Neural progenitor cell (in vitro differentiated cells): ENCODE results near the gene OVCA2. TPM values are rescaled to one million over a fixed set of nuclear protein-coding genes. Genes with fewer than 3 reads are reported as not detected.
A peak's percentile ranks its signal among the peaks of the same experiment; 100 is the strongest.

Experiments used
- DNase-seq: peaks from one replicate; pipeline ENCODE4 v3.0.0-alpha.2; 2016; ENCODE audit warnings: low spot score
- H2AFZ ChIP-seq: fragments of 200-600 bp; sonication (generic); replicated peaks from 2 replicates; pipeline ENCODE4 v1.6.1; 2016; ENCODE audit warnings: antibody characterized with exemption
- H3F3A ChIP-seq: fragments of 200-600 bp; sonication (generic); 2 replicates; pipeline ENCODE4 v1.6.1; 2016; ENCODE audit warnings: antibody characterized with exemption, low read depth
- H3K27ac ChIP-seq: fragments of 200-600 bp; sonication (generic); 2 replicates; pipeline ENCODE4 v1.5.1; 2016; ENCODE audit warnings: mild to moderate bottlenecking
- H3K27me3 ChIP-seq: fragments of 200-600 bp; sonication (generic); 2 replicates; pipeline ENCODE4 v1.6.1; 2016; ENCODE audit warnings: mild to moderate bottlenecking, moderate library complexity
- H3K36me3 ChIP-seq: fragments of 200-600 bp; sonication (generic); 2 replicates; pipeline ENCODE4 v1.5.1; 2016
- H3K4me1 ChIP-seq: fragments of 200-600 bp; sonication (generic); 2 replicates; pipeline ENCODE4 v1.6.1; 2016; ENCODE audit warnings: mixed run types
- H3K4me2 ChIP-seq: fragments of 200-600 bp; sonication (generic); 2 replicates; pipeline ENCODE4 v1.6.1; 2016
- H3K4me3 ChIP-seq: fragments of 200-600 bp; sonication (generic); 2 replicates; pipeline ENCODE4 v1.5.1; 2016
- H3K79me2 ChIP-seq: fragments of 200-600 bp; sonication (generic); 2 replicates; pipeline ENCODE4 v1.6.1; 2016; ENCODE audit warnings: low read depth
- H3K9ac ChIP-seq: fragments of 200-600 bp; sonication (generic); 2 replicates; pipeline ENCODE4 v1.6.1; 2016
- H3K9me3 ChIP-seq: fragments of 200-600 bp; sonication (generic); 2 replicates; pipeline ENCODE4 v1.5.1; 2016; ENCODE audit warnings: low read depth
- H4K20me1 ChIP-seq: fragments of 200-600 bp; sonication (generic); 2 replicates; pipeline ENCODE4 v1.6.1; 2016; ENCODE audit warnings: low read depth
- H3K27ac Mint-ChIP-seq: 3 replicates; pipeline ENCODE4 v1.8.0; 2021; ENCODE audit warnings: mixed read lengths
- H3K27me3 Mint-ChIP-seq: 2 replicates; pipeline ENCODE4 v1.8.0; 2022; ENCODE audit warnings: low read depth, mild to moderate bottlenecking, inconsistent platforms, moderate library complexity, mixed read lengths; ENCODE audit not compliant: insufficient read depth
- H3K36me3 Mint-ChIP-seq: 3 replicates; pipeline ENCODE4 v1.8.0; 2021; ENCODE audit warnings: mixed read lengths
- H3K4me1 Mint-ChIP-seq: 3 replicates; pipeline ENCODE4 v1.8.0; 2021; ENCODE audit warnings: mixed read lengths
- H3K4me3 Mint-ChIP-seq: 3 replicates; pipeline ENCODE4 v1.8.0; 2021; ENCODE audit warnings: mild to moderate bottlenecking, moderate library complexity, mixed read lengths
- H3K9me3 Mint-ChIP-seq: 3 replicates; pipeline ENCODE4 v1.8.0; 2020; ENCODE audit warnings: mixed read lengths
- EZH2 ChIP-seq: fragments of 200-600 bp; sonication (generic); IDR thresholded peaks from 2 replicates; pipeline ENCODE4 v1.6.1; 2017; ENCODE audit warnings: antibody characterized with exemption, mild to moderate bottlenecking, moderate library complexity
- EZH2phosphoT487 ChIP-seq: fragments of 200-600 bp; sonication (generic); IDR thresholded peaks from 2 replicates; pipeline ENCODE4 v1.6.1; 2017; ENCODE audit warnings: antibody characterized with exemption
- total RNA-seq: library from RNA; depleted of rRNA; stranded (reverse); fragments of >200 nt; gene quantifications from 2 replicates; pipeline ENCODE4 v1.2.3, GENCODE V29; 2015; ENCODE audit warnings: low replicate concordance
- TF ChIP-seq, protein P1 (sequence below): fragments of 200-600 bp; sonication (generic); IDR thresholded peaks from 2 replicates; pipeline ENCODE4 v1.5.1; 2017; ENCODE audit warnings: antibody characterized with exemption, mild to moderate bottlenecking

The OVCA2 gene
- total RNA-seq, 1 donor from 2014 or later = 5.4 TPM

- Mint-ChIP-seq H3K27ac (no peak overlapping the region), H3K27me3 (peaks cover 16% of the 10 kb centered on the region), H3K4me3 (no peak overlapping the region), H3K36me3 (no peaks in the 10 kb centered on the region), H3K9me3 (no peaks in the 10 kb centered on the region), H3K4me1 (peaks cover 24% of the 10 kb centered on the region)
- peaks cover 12% of the 10 kb centered on the region for H4K20me1 ChIP-seq
- H3K79me2 ChIP-seq = no peaks in the 10 kb centered on the region
- no peak overlapping the region for H2AFZ ChIP-seq
- H3K27me3 ChIP-seq = peaks cover 19% of the 10 kb centered on the region
- H3K9me3 ChIP-seq = no peaks in the 10 kb centered on the region
- no peak overlapping the region for H3K4me2 ChIP-seq
- H3K4me3 ChIP-seq = no peak overlapping the region
- no peak overlapping the region for H3K27ac ChIP-seq
- H3K4me1 ChIP-seq = peaks cover 12% of the 10 kb centered on the region
- TF ChIP-seq, protein P1, sequence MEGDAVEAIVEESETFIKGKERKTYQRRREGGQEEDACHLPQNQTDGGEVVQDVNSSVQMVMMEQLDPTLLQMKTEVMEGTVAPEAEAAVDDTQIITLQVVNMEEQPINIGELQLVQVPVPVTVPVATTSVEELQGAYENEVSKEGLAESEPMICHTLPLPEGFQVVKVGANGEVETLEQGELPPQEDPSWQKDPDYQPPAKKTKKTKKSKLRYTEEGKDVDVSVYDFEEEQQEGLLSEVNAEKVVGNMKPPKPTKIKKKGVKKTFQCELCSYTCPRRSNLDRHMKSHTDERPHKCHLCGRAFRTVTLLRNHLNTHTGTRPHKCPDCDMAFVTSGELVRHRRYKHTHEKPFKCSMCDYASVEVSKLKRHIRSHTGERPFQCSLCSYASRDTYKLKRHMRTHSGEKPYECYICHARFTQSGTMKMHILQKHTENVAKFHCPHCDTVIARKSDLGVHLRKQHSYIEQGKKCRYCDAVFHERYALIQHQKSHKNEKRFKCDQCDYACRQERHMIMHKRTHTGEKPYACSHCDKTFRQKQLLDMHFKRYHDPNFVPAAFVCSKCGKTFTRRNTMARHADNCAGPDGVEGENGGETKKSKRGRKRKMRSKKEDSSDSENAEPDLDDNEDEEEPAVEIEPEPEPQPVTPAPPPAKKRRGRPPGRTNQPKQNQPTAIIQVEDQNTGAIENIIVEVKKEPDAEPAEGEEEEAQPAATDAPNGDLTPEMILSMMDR = no peak
- TF ChIP-seq EZH2 (no peak), EZH2phosphoT487 (no peak)
- DNase-seq = no peak
- peaks cover 15% of the 10 kb centered on the region for H3F3A ChIP-seq
- no peak overlapping the region for H3K9ac ChIP-seq
- H3K36me3 ChIP-seq = no peaks in the 10 kb centered on the region
Measured at GRCh38 chr17:2008332-2009126, 33.3 kb upstream of the OVCA2 start.

DNA sequence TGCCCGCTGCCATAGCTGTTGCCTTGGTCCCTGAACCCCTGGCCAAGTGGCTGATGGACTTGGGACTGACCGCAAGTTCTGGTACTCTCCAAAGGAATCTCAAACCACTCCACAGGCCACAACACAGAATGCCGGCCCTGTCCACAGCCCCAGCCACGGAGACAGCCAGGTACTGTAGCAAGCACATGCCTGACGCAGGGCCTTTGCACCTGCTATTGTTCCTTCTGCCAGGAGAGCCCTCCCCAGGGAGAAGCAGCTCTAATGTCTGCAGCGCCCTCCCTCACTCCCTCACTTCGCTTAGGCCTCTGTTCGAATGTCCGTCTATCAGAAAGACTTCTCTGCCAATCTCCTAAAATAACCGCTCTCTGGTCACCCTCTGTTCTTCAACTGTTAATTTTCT is 32.1 kb upstream of the OVCA2 start:
- no peak overlapping the region for H2AFZ ChIP-seq
- H3K36me3 ChIP-seq = no peaks in the 10 kb centered on the region
- no peak overlapping the region for H3K4me3 ChIP-seq
- H3K27me3 Mint-ChIP-seq = peaks cover 16% of the 10 kb centered on the region
- H3K9ac ChIP-seq = no peak overlapping the region
- DNase-seq = no peak
- no peaks in the 10 kb centered on the region for H3K79me2 ChIP-seq
- no peaks in the 10 kb centered on the region for H3K36me3 Mint-ChIP-seq
- TF ChIP-seq, protein P1 = no peak
- TF ChIP-seq EZH2phosphoT487 (no peak), EZH2 (no peak)
- peaks cover 26% of the 10 kb centered on the region for H3K4me1 Mint-ChIP-seq
- peaks cover 12% of the 10 kb centered on the region for H3K4me1 ChIP-seq
- peaks cover 29% of the 10 kb centered on the region for H3K27me3 ChIP-seq
- peaks cover 15% of the 10 kb centered on the region for H3F3A ChIP-seq
- H3K9me3 ChIP-seq = no peaks in the 10 kb centered on the region
- H3K9me3 Mint-ChIP-seq = no peaks in the 10 kb centered on the region
- no peak overlapping the region for H3K27ac ChIP-seq
- H4K20me1 ChIP-seq = peaks cover 12% of the 10 kb centered on the region
- H3K4me3 Mint-ChIP-seq = no peak overlapping the region
- no peak overlapping the region for H3K27ac Mint-ChIP-seq
- H3K4me2 ChIP-seq = no peak overlapping the region

- Histone ChIP-seq H3K36me3 (no peaks in the 10 kb centered on the region), H3K4me2 (peak overlapping the region; percentile 63), H3K9me3 (no peaks in the 10 kb centered on the region), H3K4me3 (peak overlapping the region; percentile 1), H3K27ac (no peak overlapping the region), H3K79me2 (no peaks in the 10 kb centered on the region), H2AFZ (no peak overlapping the region), H4K20me1 (peaks cover 12% of the 10 kb centered on the region), H3K9ac (no peak overlapping the region), H3K4me1 (peaks cover 12% of the 10 kb centered on the region), H3K27me3 (peaks cover 49% of the 10 kb centered on the region), H3F3A (peaks cover 15% of the 10 kb centered on the region)
- peak; percentile 55 for DNase-seq
- Mint-ChIP-seq H3K4me1 (peaks cover 35% of the 10 kb centered on the region), H3K9me3 (no peaks in the 10 kb centered on the region), H3K4me3 (peak overlapping the region; percentile 71), H3K36me3 (no peaks in the 10 kb centered on the region), H3K27me3 (peaks cover 16% of the 10 kb centered on the region), H3K27ac (peak overlapping the region; percentile 59)
- TF ChIP-seq, protein P1 = no peak
- TF ChIP-seq EZH2phosphoT487 (no peak), EZH2 (no peak)
Measured at GRCh38 chr17:2011411-2012371, 30.1 kb upstream of the OVCA2 start.
